Measurements from ENCODE around the gene SINHCAF. TPM values are rescaled to one million over a fixed set of nuclear protein-coding genes. Genes with fewer than 3 reads are reported as not detected.

SINHCAF gene
- total RNA-seq, 4 donors from 2014 or later: 1.5 to 8.6 (median 2.8) TPM

DNA sequence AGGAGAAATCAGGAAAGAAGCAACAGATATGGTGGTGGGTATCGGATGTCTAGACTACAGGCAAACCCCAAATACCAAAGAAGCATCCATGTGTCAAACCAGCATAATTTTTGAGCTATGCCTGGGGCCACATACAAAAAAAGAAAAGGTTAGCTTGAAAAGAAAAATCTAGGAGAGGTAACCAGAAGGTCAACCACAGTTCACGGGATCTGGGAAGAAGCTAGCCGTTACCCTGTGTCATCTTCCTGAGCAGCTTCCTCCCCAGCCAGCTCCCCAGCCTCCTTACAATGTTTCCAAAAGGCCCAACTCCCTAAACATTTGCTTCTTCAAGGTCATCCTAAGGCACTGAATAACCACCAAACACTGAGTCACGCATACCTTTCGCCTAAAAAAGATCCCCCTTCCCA is 3.1 kb downstream of the SINHCAF start:
- ATAC-seq: no peak

DNA sequence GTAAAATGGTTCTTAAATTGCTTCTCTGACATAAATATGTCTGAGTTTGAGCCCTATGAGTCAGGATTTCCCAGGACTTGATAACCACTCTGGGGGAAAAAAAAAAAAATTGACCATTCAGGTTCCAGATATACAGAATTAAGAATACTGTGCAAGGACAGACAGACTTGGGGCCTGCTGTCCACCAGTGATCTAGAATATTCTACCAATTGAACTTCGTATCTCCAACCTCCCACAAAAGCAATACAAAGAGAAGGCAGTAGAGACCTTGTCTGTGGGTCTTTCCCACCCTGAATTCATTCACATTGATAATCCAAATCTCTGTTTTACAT is 4.1 kb downstream of the SINHCAF start:
- intact Hi-C loops (cut with DNase I; ENCODE audit: low total_unique reads): loop anchor here (10.0 kb wide), 1 partner anchor 633 kb away; the partner anchor contains the start of gene RESF1
- DNase-seq: no peak
- no peak for ATAC-seq
- no peak overlapping the region for H3K27ac ChIP-seq
- no peak overlapping the region for H3K4me3 ChIP-seq
- H3K4me1 ChIP-seq: peaks cover 2 to 11% of the 10 kb centered on the region in 2 donors
- H3K36me3 ChIP-seq: no peaks in the 10 kb centered on the region
- no peaks in the 10 kb centered on the region for H3K9me3 ChIP-seq
- peaks cover 0 to 39% (median 13%) of the 10 kb centered on the region in 3 donors for H3K27me3 ChIP-seq
- in situ Hi-C loops (cut with MboI; ENCODE audit: low sequenced_read_pairs in 4 of 4): loop anchor here in 1 of 4 donors (25.0 kb wide), 1 partner anchor 110 kb away; no protein-coding TSS in a partner anchor
- no peak for TF ChIP-seq POLR2A (IDR thresholded peaks at IDR 0.05)
- TF ChIP-seq, protein P1, sequence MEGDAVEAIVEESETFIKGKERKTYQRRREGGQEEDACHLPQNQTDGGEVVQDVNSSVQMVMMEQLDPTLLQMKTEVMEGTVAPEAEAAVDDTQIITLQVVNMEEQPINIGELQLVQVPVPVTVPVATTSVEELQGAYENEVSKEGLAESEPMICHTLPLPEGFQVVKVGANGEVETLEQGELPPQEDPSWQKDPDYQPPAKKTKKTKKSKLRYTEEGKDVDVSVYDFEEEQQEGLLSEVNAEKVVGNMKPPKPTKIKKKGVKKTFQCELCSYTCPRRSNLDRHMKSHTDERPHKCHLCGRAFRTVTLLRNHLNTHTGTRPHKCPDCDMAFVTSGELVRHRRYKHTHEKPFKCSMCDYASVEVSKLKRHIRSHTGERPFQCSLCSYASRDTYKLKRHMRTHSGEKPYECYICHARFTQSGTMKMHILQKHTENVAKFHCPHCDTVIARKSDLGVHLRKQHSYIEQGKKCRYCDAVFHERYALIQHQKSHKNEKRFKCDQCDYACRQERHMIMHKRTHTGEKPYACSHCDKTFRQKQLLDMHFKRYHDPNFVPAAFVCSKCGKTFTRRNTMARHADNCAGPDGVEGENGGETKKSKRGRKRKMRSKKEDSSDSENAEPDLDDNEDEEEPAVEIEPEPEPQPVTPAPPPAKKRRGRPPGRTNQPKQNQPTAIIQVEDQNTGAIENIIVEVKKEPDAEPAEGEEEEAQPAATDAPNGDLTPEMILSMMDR (IDR thresholded peaks at IDR 0.05 in 4 of 5, conservative IDR thresholded peaks at IDR 0.05 in 1 of 5): no peak

More for the DNA sequence above, 3.1 kb downstream of the SINHCAF start:
- Histone ChIP-seq H3K27me3 (peaks cover 0 to 39% (median 13%) of the 10 kb centered on the region in 3 donors), H3K27ac (no peak overlapping the region), H3K4me3 (no peak overlapping the region), H3K9me3 (no peaks in the 10 kb centered on the region), H3K36me3 (no peaks in the 10 kb centered on the region), H3K4me1 (peaks cover 2 to 7% of the 10 kb centered on the region in 2 donors)
- in situ Hi-C loops (cut with MboI; ENCODE audit: low sequenced_read_pairs in 4 of 4): loop anchor here in 1 of 4 donors (25.0 kb wide), 1 partner anchor 111 kb away; no protein-coding TSS in a partner anchor
- DNase-seq: no peak
- no peak for TF ChIP-seq POLR2A (IDR thresholded peaks at IDR 0.05)
- TF ChIP-seq, protein P1 (IDR thresholded peaks at IDR 0.05 in 4 of 5, conservative IDR thresholded peaks at IDR 0.05 in 1 of 5): no peak
- intact Hi-C loops (cut with DNase I; ENCODE audit: low total_unique reads): loop anchor here (10.0 kb wide), 1 partner anchor 632 kb away; the partner anchor contains the start of gene RESF1

DNA sequence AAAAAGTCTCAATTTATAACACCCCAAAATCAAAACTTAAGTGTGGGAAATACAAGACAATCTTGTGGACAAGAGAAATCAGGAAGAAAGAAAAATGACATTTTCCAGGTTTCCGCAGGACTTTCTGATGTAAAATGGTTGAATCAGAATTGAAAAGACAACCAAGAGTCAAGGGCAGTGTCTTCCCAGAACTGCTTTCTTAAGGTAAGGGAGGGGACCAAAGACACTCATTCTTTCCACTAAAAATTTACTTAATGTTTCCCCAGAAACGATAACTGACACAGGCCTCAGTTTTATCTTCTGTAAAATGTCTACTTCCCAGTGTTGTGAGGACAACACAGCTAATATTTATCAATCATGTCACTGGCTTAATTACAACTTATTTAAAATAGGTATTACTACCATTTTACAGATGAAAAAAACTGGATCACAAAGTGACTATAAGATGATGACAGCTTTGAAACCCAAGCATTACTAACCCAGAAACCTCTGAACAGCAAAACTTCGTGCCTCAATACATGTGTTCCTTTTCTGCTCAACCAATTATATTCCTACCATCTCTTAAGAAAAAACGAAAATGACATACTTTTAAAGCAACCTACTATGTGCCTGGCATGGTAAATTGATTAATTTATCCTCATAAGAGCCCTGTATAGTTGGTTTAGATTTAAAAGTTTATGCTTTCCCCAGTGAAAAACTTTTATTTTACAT is 4.6 kb downstream of the SINHCAF start:
- DNase-seq: no peak
- H3K27ac ChIP-seq: no peak overlapping the region
- H3K4me1 ChIP-seq: peaks cover 2 to 11% of the 10 kb centered on the region in 2 donors
- H3K36me3 ChIP-seq: no peaks in the 10 kb centered on the region
- no peak overlapping the region for H3K4me3 ChIP-seq
- H3K9me3 ChIP-seq: no peaks in the 10 kb centered on the region
- TF ChIP-seq, protein P1 (IDR thresholded peaks at IDR 0.05 in 4 of 5, conservative IDR thresholded peaks at IDR 0.05 in 1 of 5): no peak
- TF ChIP-seq POLR2A (IDR thresholded peaks at IDR 0.05): no peak
- ATAC-seq: no peak
- intact Hi-C loops (cut with DNase I; ENCODE audit: low total_unique reads) (loop anchor here (10.0 kb wide), 1 partner anchor 633 kb away; the partner anchor contains the start of gene RESF1), in situ Hi-C loops (cut with MboI; ENCODE audit: low sequenced_read_pairs in 4 of 4) (loop anchor here in 1 of 4 donors (25.0 kb wide), 1 partner anchor 109 kb away; no protein-coding TSS in a partner anchor)
- H3K27me3 ChIP-seq: peaks cover 0 to 39% (median 13%) of the 10 kb centered on the region in 3 donors

DNA sequence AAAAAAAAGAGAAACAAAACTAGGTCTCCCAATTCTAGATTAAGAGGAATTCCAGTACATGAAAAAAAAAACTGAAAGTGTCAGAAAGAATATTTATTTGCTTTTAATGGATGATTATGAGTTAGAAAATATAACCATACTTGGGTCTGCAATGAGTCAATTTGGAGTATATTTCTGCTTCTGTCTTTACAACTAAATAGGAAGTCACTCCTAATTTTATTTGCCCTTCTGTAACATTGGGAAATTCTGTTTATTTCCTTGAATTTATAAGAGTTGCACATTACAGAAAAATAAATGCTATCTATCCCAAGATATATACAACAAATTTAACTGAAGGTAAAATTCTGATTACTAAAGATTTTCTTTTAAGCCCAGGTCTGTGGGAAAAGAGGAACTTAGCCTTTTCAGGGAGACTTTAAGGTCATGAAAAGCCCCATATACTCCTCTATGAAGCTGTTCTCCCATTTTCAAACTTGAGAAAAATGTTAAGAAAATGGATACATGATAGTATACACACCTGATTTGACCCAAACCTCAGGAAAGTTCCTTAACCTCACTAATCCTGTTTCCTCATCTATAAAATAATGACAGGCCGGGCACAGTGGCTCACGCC is 7.2 kb downstream of the SINHCAF start:
- H3K4me1 ChIP-seq: peaks cover 2 to 10% of the 10 kb centered on the region in 2 donors
- DNase-seq (no peak), ATAC-seq (no peak)
- H3K27me3 ChIP-seq: peaks cover 0 to 38% (median 13%) of the 10 kb centered on the region in 3 donors
- TF ChIP-seq POLR2A (IDR thresholded peaks at IDR 0.05): no peak
- TF ChIP-seq, protein P1 (IDR thresholded peaks at IDR 0.05 in 4 of 5, conservative IDR thresholded peaks at IDR 0.05 in 1 of 5): no peak
- H3K9me3 ChIP-seq: no peaks in the 10 kb centered on the region
- no peak overlapping the region for H3K27ac ChIP-seq
- in situ Hi-C loops (cut with MboI; ENCODE audit: low sequenced_read_pairs in 4 of 4): loop anchor here in 1 of 4 donors (25.0 kb wide), 1 partner anchor 106 kb away; no protein-coding TSS in a partner anchor
- no peak overlapping the region for H3K4me3 ChIP-seq
- intact Hi-C loops (cut with DNase I; ENCODE audit: low total_unique reads): no loop called here
- H3K36me3 ChIP-seq: no peaks in the 10 kb centered on the region

Data from gastrocnemius medialis (tissue), 4 donors.